GM19099 (cell line): ENCODE data around the gene BCR.

Experiments
- POLR2A ChIP-seq: IDR thresholded peaks from 3 replicates; pipeline ENCODE4 v1.6.1; 2011; ENCODE audit warnings: low read depth; ENCODE audit not compliant: insufficient read length; ENCODE audit errors: extremely low read depth

The BCR gene

GRCh38 chr22:23233084-23233531 lies 52.8 kb downstream of the BCR start:
- TF ChIP-seq POLR2A = no peak

GRCh38 chr22:23233752-23234408 lies 53.6 kb downstream of the BCR start:
- TF ChIP-seq POLR2A = no peak

- no peak for TF ChIP-seq POLR2A
Measured at GRCh38 chr22:23234409-23235161, 54.3 kb downstream of the BCR start.

GRCh38 chr22:23235425-23235824 lies 55.1 kb downstream of the BCR start:
- no peak for TF ChIP-seq POLR2A

GRCh38 chr22:23236026-23236425 lies 55.7 kb downstream of the BCR start:
- TF ChIP-seq POLR2A = no peak

- TF ChIP-seq POLR2A = no peak
Measured at GRCh38 chr22:23236440-23237184, 56.3 kb downstream of the BCR start.

GRCh38 chr22:23237201-23237798 lies 57.0 kb downstream of the BCR start:
- TF ChIP-seq POLR2A = no peak

- TF ChIP-seq POLR2A = no peak
Measured at GRCh38 chr22:23237841-23238240, 57.5 kb downstream of the BCR start.

GRCh38 chr22:23238707-23239106 lies 58.4 kb downstream of the BCR start:
- TF ChIP-seq POLR2A = no peak

GRCh38 chr22:23239429-23239828 lies 59.1 kb downstream of the BCR start:
- TF ChIP-seq POLR2A = no peak

- TF ChIP-seq POLR2A = no peak
Measured at GRCh38 chr22:23240639-23241389, 60.5 kb downstream of the BCR start.

- no peak for TF ChIP-seq POLR2A
Measured at GRCh38 chr22:23241562-23242472, 61.5 kb downstream of the BCR start.

GRCh38 chr22:23242473-23243001 lies 62.2 kb downstream of the BCR start:
- TF ChIP-seq POLR2A = no peak

- TF ChIP-seq POLR2A = no peak
Measured at GRCh38 chr22:23243006-23243573, 62.8 kb downstream of the BCR start.
